IPS DF 19.7 (cell line): ENCODE results near the gene ZNF799.
A peak's percentile ranks its signal among the peaks of the same experiment; 100 is the strongest.
"Not testable (repeated sequence)": the region's sequence is repeated elsewhere in the genome, so short reads cannot be mapped to it uniquely, and the experiment has no call there.

Experiments used
- DNase-seq: peaks from one replicate; pipeline ENCODE4 v3.0.0-alpha.2; 2013; ENCODE audit warnings: low read depth, low spot score

Gene ZNF799

GRCh38 chr19:12400633-12401502, at the start of gene ZNF799:
TSS of gene ZNF799 (minus strand) at chr19:12401271. CDS start at chr19:12401070, 201 bp downstream.
- peak; percentile 84 for DNase-seq

GRCh38 chr19:12450844-12451243, 49.8 kb upstream of the ZNF799 start:
- DNase-seq = no peak

GRCh38 chr19:12448808-12449207, 47.7 kb upstream of the ZNF799 start:
- no peak for DNase-seq

GRCh38 chr19:12440541-12441316, 39.7 kb upstream of the ZNF799 start, which contains the start of gene ZNF443:
TSS of gene ZNF443 (minus strand) at chr19:12441021. CDS start at chr19:12440914, 107 bp downstream.
- DNase-seq = peak; percentile 88

- not testable (repeated sequence) for DNase-seq
Measured at GRCh38 chr19:12439686-12440540, 38.8 kb upstream of the ZNF799 start.

- not testable (repeated sequence) for DNase-seq
Measured at GRCh38 chr19:12430726-12431299, 29.7 kb upstream of the ZNF799 start.

GRCh38 chr19:12425888-12426274, 24.8 kb upstream of the ZNF799 start:
- DNase-seq = no peak

GRCh38 chr19:12425236-12425887, 24.3 kb upstream of the ZNF799 start:
- DNase-seq = no peak

GRCh38 chr19:12417273-12417672, 16.2 kb upstream of the ZNF799 start:
- DNase-seq = not testable (repeated sequence)

GRCh38 chr19:12411893-12412292, 10.8 kb upstream of the ZNF799 start:
- no peak for DNase-seq

- peak; percentile 30 for DNase-seq
Measured at GRCh38 chr19:12399901-12400632, 1.0 kb downstream of the ZNF799 start.

- not testable (repeated sequence) for DNase-seq
Measured at GRCh38 chr19:12391148-12391547, 9.9 kb downstream of the ZNF799 start.

GRCh38 chr19:12386365-12386764, 14.7 kb downstream of the ZNF799 start:
- not testable (repeated sequence) for DNase-seq

GRCh38 chr19:12380444-12380737, 20.7 kb downstream of the ZNF799 start:
- no peak for DNase-seq

- DNase-seq = no peak
Measured at GRCh38 chr19:12379732-12380443, 21.2 kb downstream of the ZNF799 start.

- DNase-seq = no peak
Measured at GRCh38 chr19:12374026-12374425, 27.0 kb downstream of the ZNF799 start.

- DNase-seq = peak; percentile 99
Measured at GRCh38 chr19:12365236-12366162, 35.6 kb downstream of the ZNF799 start, which contains the start of gene ZNF442. TSS of gene ZNF442 (minus strand) at chr19:12365683. CDS start at chr19:12363631, 2,052 bp downstream.
